H1 (cell line): ENCODE data around the gene UBE2G2. TPM values are rescaled to one million over a fixed set of nuclear protein-coding genes. Genes with fewer than 3 reads are reported as not detected.

Experiments used
- CTCF ChIA-PET: fragments of 300-600 bp; sonication (Branson Sonifier 250); formaldehyde crosslinking; loops from one replicate; lab custom pipeline; 2021; ENCODE audit not compliant: partially characterized antibody; lab: Charles Lee
- POLR2A ChIA-PET: fragments of 300-600 bp; sonication (Branson Sonifier 250); formaldehyde crosslinking; loops from one replicate; lab custom pipeline; 2021; ENCODE audit warnings: inconsistent platforms; ENCODE audit not compliant: partially characterized antibody; lab: Charles Lee
- DNase-seq, 2 experiments: peaks; one replicate each; pipeline versions ENCODE4 v3.0.0 to v3.0.0-alpha.2; 2010 to 2022; ENCODE audit warnings: low spot score in 2 of 2, low read depth in 1 of 2, mixed read lengths in 1 of 2
- FAIRE-seq: peaks from 2 replicates; lab custom pipeline; 2011; peaks lifted over from hg19 to GRCh38; lab: Jason Lieb, UNC
- H2AFZ ChIP-seq: 2 replicates; pipeline ENCODE4 v1.8.1; 2012; ENCODE audit warnings: low read length, inconsistent platforms
- H2AK5ac ChIP-seq: 2 replicates; pipeline ENCODE4 v1.6.1; 2013; ENCODE audit warnings: low read depth, low read length
- H2BK120ac ChIP-seq: replicated peaks from 2 replicates; pipeline ENCODE3; 2013; ENCODE audit warnings: low read depth, low read length, inconsistent platforms
- H2BK12ac ChIP-seq: 2 replicates; pipeline ENCODE4 v1.6.1; 2013; ENCODE audit warnings: low read depth, low read length
- H2BK15ac ChIP-seq: 2 replicates; pipeline ENCODE4 v1.6.1; 2013; ENCODE audit warnings: low read length
- H2BK20ac ChIP-seq: 2 replicates; pipeline ENCODE4 v1.6.1; 2013; ENCODE audit warnings: low read length
- H2BK5ac ChIP-seq: 2 replicates; pipeline ENCODE4 v1.6.1; 2013; ENCODE audit warnings: low read depth, low read length
- H3K14ac ChIP-seq: 2 replicates; pipeline ENCODE4 v1.6.1; 2013; ENCODE audit warnings: inconsistent platforms; ENCODE audit not compliant: insufficient read length
- H3K18ac ChIP-seq: 2 replicates; pipeline ENCODE4 v1.6.1; 2013; ENCODE audit warnings: low read length; ENCODE audit errors: extremely low read depth
- H3K23ac ChIP-seq: 2 replicates; pipeline ENCODE4 v1.6.1; 2013; ENCODE audit warnings: inconsistent platforms; ENCODE audit not compliant: insufficient read length
- H3K23me2 ChIP-seq: 2 replicates; pipeline ENCODE4 v1.6.1; 2013; ENCODE audit warnings: low read depth, low read length
- H3K27ac ChIP-seq: 2 replicates; pipeline ENCODE4 v1.6.1; 2011; ENCODE audit warnings: low read depth, low read length, inconsistent platforms
- H3K27me3 ChIP-seq, 4 experiments: replicated peaks in 1 of 4; 1 replicate in 1 of 4; 2 replicates in 3 of 4; pipeline versions ENCODE4 v1.6.1 to v1.8.1; 2011 to 2013; ENCODE audit warnings: low read length in 3 of 4, mild to moderate bottlenecking in 3 of 4, inconsistent platforms in 2 of 4, mixed read lengths in 2 of 4, moderate library complexity in 1 of 4; ENCODE audit not compliant: control insufficient read depth in 3 of 4, insufficient read depth in 3 of 4; ENCODE audit errors: extremely low read depth in 1 of 4
- H3K36me3 ChIP-seq, 4 experiments: 2 replicates each; pipeline versions ENCODE4 v1.6.1 to v1.8.1; 2011 to 2013; ENCODE audit warnings: mild to moderate bottlenecking in 4 of 4, low read length in 3 of 4, moderate library complexity in 2 of 4, control low read depth in 1 of 4, inconsistent platforms in 1 of 4; ENCODE audit not compliant: insufficient read depth in 4 of 4, control insufficient read depth in 2 of 4
- H3K4ac ChIP-seq: replicated peaks from 2 replicates; pipeline ENCODE3; 2013; ENCODE audit warnings: low read length, low read depth, mixed read lengths, inconsistent platforms; ENCODE audit not compliant: insufficient read length
- H3K4me1 ChIP-seq, 4 experiments: replicated peaks in 1 of 4; 1 replicate in 1 of 4; 2 replicates in 3 of 4; pipeline versions ENCODE4 v1.6.1 to v1.8.1; 2011 to 2013; ENCODE audit warnings: low read length in 3 of 4, inconsistent platforms in 2 of 4, mixed read lengths in 1 of 4; ENCODE audit not compliant: insufficient read depth in 4 of 4, control insufficient read depth in 3 of 4
- H3K4me2 ChIP-seq, 2 experiments: 2 replicates each; pipeline versions ENCODE4 v1.6.1 to v1.8.1; 2011 to 2013; ENCODE audit warnings: low read depth in 2 of 2, low read length in 2 of 2, control low read depth in 1 of 2, inconsistent platforms in 1 of 2, mild to moderate bottlenecking in 1 of 2; ENCODE audit not compliant: insufficient read depth in 1 of 2
- H3K4me3 ChIP-seq, 4 experiments: fragments of 200-600, 300-600 bp in 1 of 4; sonication (generic), shearing (Covaris generic), sonication (Bioruptor Twin) in 1 of 4; 2 replicates each; pipeline versions ENCODE4 v1.5.1 to v1.8.1; 2011 to 2016; ENCODE audit warnings: low read length in 4 of 4, low read depth in 3 of 4, control low read depth in 2 of 4, inconsistent platforms in 2 of 4, mild to moderate bottlenecking in 2 of 4, mixed read lengths in 1 of 4, moderate library complexity in 1 of 4; ENCODE audit not compliant: insufficient read depth in 2 of 4; ENCODE audit errors: extremely low read depth in 1 of 4
- H3K56ac ChIP-seq: replicated peaks from 2 replicates; pipeline ENCODE3; 2013; ENCODE audit warnings: low read depth, mild to moderate bottlenecking, mixed read lengths, low read length, inconsistent platforms; ENCODE audit not compliant: insufficient read length
- H3K79me1 ChIP-seq: 2 replicates; pipeline ENCODE4 v1.6.1; 2013; ENCODE audit warnings: low read depth, low read length, control low read depth
- H3K79me2 ChIP-seq, 2 experiments: 2 replicates each; pipeline versions ENCODE4 v1.6.1 to v1.8.1; 2012 to 2013; ENCODE audit warnings: low read length in 2 of 2, mild to moderate bottlenecking in 2 of 2, inconsistent platforms in 1 of 2; ENCODE audit not compliant: insufficient read depth in 2 of 2, control insufficient read depth in 1 of 2
- H3K9ac ChIP-seq, 4 experiments: replicated peaks in 1 of 4; 1 replicate in 1 of 4; 2 replicates in 3 of 4; pipeline versions ENCODE4 v1.6.1 to v1.8.1; 2011 to 2013; ENCODE audit warnings: low read depth in 3 of 4, low read length in 3 of 4, control low read depth in 2 of 4, mild to moderate bottlenecking in 2 of 4, moderate library complexity in 2 of 4, inconsistent platforms in 1 of 4; ENCODE audit errors: extremely low read depth in 1 of 4
- H3K9me3 ChIP-seq, 2 experiments: 2 replicates each; pipeline versions ENCODE4 v1.6.1 to v1.8.1; 2012 to 2013; ENCODE audit warnings: mild to moderate bottlenecking in 2 of 2, moderate library complexity in 2 of 2, control low read depth in 1 of 2, inconsistent platforms in 1 of 2, low read depth in 1 of 2, low read length in 1 of 2, mixed read lengths in 1 of 2; ENCODE audit not compliant: insufficient read depth in 2 of 2
- H4K20me1 ChIP-seq, 2 experiments: replicated peaks in 1 of 2; 2 replicates each; pipeline versions ENCODE3 to v1.8.1; 2011 to 2013; ENCODE audit warnings: inconsistent platforms in 2 of 2, low read length in 2 of 2, mild to moderate bottlenecking in 1 of 2; ENCODE audit not compliant: insufficient read depth in 2 of 2, control insufficient read depth in 1 of 2
- H4K5ac ChIP-seq: 2 replicates; pipeline ENCODE4 v1.6.1; 2013; ENCODE audit warnings: low read length, low read depth, mixed read lengths, inconsistent platforms; ENCODE audit not compliant: insufficient read length
- H4K8ac ChIP-seq: 2 replicates; pipeline ENCODE4 v1.8.0; 2013; ENCODE audit warnings: mild to moderate bottlenecking, moderate library complexity, low read length, inconsistent platforms; ENCODE audit not compliant: insufficient read depth; ENCODE audit errors: extremely low read depth
- H4K91ac ChIP-seq: replicated peaks from 2 replicates; pipeline ENCODE3; 2013; ENCODE audit warnings: low read length, mixed read lengths, inconsistent platforms; ENCODE audit not compliant: insufficient read length
- HDAC2 ChIP-seq, 2 experiments: fragments of 300-600 bp in 1 of 2; sonication (generic) in 1 of 2; IDR thresholded peaks; 2 replicates each; pipeline ENCODE4 v1.6.1; 2011 to 2012; ENCODE audit warnings: low read depth in 2 of 2, low read length in 2 of 2, mild to moderate bottlenecking in 2 of 2, moderate library complexity in 2 of 2, borderline replicate concordance in 1 of 2, inconsistent platforms in 1 of 2
- KDM1A ChIP-seq: fragments of 200-600, 300-600 bp; sonication (generic); IDR thresholded peaks from 2 replicates; pipeline ENCODE4 v1.7.1; 2016; ENCODE audit warnings: mild to moderate bottlenecking, low read length, borderline replicate concordance
- POLR2A ChIP-seq, 2 experiments: IDR thresholded peaks; 1 replicate in 1 of 2; 2 replicates in 1 of 2; pipeline ENCODE4 v1.6.1; 2011; ENCODE audit warnings: low read depth in 2 of 2, low read length in 2 of 2, mild to moderate bottlenecking in 2 of 2; ENCODE audit errors: control extremely low read depth in 1 of 2
- WGBS, 2 experiments: shearing (Covaris generic) in 1 of 2; methylation state at CpG; one replicate each; pipeline versions ENCODE4 v1.1.6 to v1.1.7; 2013 to 2015; ENCODE audit warnings: low lambda C conversion rate in 2 of 2, mixed read lengths in 2 of 2, inconsistent platforms in 1 of 2, low coverage in 1 of 2, missing lambda C conversion rate in 1 of 2; ENCODE audit not compliant: insufficient replicate concordance in 2 of 2, insufficient coverage in 1 of 2, insufficient read length in 1 of 2; ENCODE audit errors: extremely low coverage in 1 of 2, missing lambda C conversion rate in 1 of 2; 5-methylcytosine and 5-hydroxymethylcytosine counted together
- polyA plus RNA-seq, 7 experiments: library from polyadenylated mRNA; depleted of rRNA in 3 of 7; stranded (reverse) in 5 of 7; unstranded in 2 of 7; fragments of >200 nt in 5 of 7; fragments of 200-250 nt in 2 of 7; gene quantifications; 1 replicate in 5 of 7; 2 replicates in 1 of 7; 4 replicates in 1 of 7; pipeline versions ENCODE4 v1.2.1 to v1.2.3, GENCODE V29; 2011 to 2013; ENCODE audit warnings: missing spikeins in 2 of 7, mixed read lengths in 2 of 7
- total RNA-seq: library from RNA; stranded (reverse); fragmentation: NEBNext Ultra II Directional; extraction: Animal tissue kit (Norgen Biotek cat#: 25700); gene quantifications from 2 replicates; pipeline ENCODE4 v1.2.1, GENCODE V29; 2021
- TF ChIP-seq, protein P1 (sequence below): IDR thresholded peaks from 2 replicates; pipeline ENCODE4 v1.6.1; 2012; ENCODE audit warnings: inconsistent platforms

UBE2G2 gene
- total and polyA plus RNA-seq, 2 of the 8 experiments (the other 6 are each of a cell fraction or from before 2014, with no cell fraction given), result 96.3 to 101 TPM

- no peak overlapping the region for H3K9ac ChIP-seq
- no peak overlapping the region for H2AK5ac ChIP-seq
- WGBS, 2 experiments, result 89% methylated on average over 8 of the region's 8 CpGs; no CpG with 5 or more reads in 1 of the 2 experiments
- FAIRE-seq, result no peak
- TF ChIP-seq, protein P1, sequence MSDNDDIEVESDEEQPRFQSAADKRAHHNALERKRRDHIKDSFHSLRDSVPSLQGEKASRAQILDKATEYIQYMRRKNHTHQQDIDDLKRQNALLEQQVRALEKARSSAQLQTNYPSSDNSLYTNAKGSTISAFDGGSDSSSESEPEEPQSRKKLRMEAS, result no peak
- TF ChIP-seq KDM1A, result no peak
- TF ChIP-seq POLR2A (IDR thresholded peaks at IDR 0.05; ENCODE audit: control extremely low read depth in 1 of 2, low read depth in 2 of 2, low read length in 2 of 2), result no peak
- no peak for TF ChIP-seq HDAC2 (IDR thresholded peaks at IDR 0.05; ENCODE audit: borderline replicate concordance in 1 of 2, low read depth in 2 of 2, low read length in 2 of 2)
- no peak overlapping the region for H3K23ac ChIP-seq
- no peak overlapping the region for H3K18ac ChIP-seq
- DNase-seq, result peak in 1 of 2 experiments; percentile 22
- ChIA-PET POLR2A (interaction anchor here (1.1 to 1.7 kb wide), 2 partner anchors 9 to 31 kb away, joined by 3 to 4 read pairs; no protein-coding TSS in a partner anchor), CTCF (interaction anchor here (0.6 kb wide), 1 partner anchor 17 kb away, joined by 3 read pairs; no protein-coding TSS in a partner anchor)
- no peak overlapping the region for H2AFZ ChIP-seq
- H2BK120ac ChIP-seq, result no peak overlapping the region
- H3K4me3 ChIP-seq, result no peak overlapping the region
- no peak overlapping the region for H4K5ac ChIP-seq
- H2BK5ac ChIP-seq, result no peak overlapping the region
- H3K4me2 ChIP-seq, result no peak overlapping the region
- H4K91ac ChIP-seq, result no peak overlapping the region
- H3K79me2 ChIP-seq, result no peaks in the 10 kb centered on the region
- no peaks in the 10 kb centered on the region for H3K4me1 ChIP-seq
- H3K23me2 ChIP-seq, result no peaks in the 10 kb centered on the region
- H4K20me1 ChIP-seq, result no peaks in the 10 kb centered on the region
- H3K14ac ChIP-seq, result no peak overlapping the region
- H3K9me3 ChIP-seq, result peaks cover 47 to 65% of the 10 kb centered on the region in 2 experiments
- no peak overlapping the region for H3K27ac ChIP-seq
- no peak overlapping the region for H2BK15ac ChIP-seq
- no peaks in the 10 kb centered on the region for H3K36me3 ChIP-seq
- no peaks in the 10 kb centered on the region for H3K27me3 ChIP-seq
- no peak overlapping the region for H4K8ac ChIP-seq
- H3K4ac ChIP-seq, result no peak overlapping the region
- no peak overlapping the region for H2BK20ac ChIP-seq
- no peak overlapping the region for H3K56ac ChIP-seq
- 0 out of 2 replicates have a peak overlapping the region, but pooled peaks have one; percentile 17 for H2BK12ac ChIP-seq
- H3K79me1 ChIP-seq, result no peaks in the 10 kb centered on the region
Measured at GRCh38 chr21:44736291-44737004, 65.2 kb downstream of the UBE2G2 start.
